Stimulated activated naive CD8-positive, alpha-beta T cell treated with anti-CD3 and anti-CD28 coated beads, Interleukin-15, Interleukin-2, amounts not matched to agents 100 ng/mL and 50 ng/mL, for 24 hours (primary cell): ENCODE measurements around the gene ACTG2.
A peak's percentile ranks its signal among the peaks of the same experiment; 100 is the strongest.
"Not testable (repeated sequence)": the region's sequence is repeated elsewhere in the genome, so short reads cannot be mapped to it uniquely, and the experiment has no call there.

Source experiments
- H3K27ac Mint-ChIP-seq: one replicate; pipeline ENCODE4 v1.8.0; 2021; ENCODE audit warnings: mild to moderate bottlenecking, mixed read lengths
- H3K27me3 Mint-ChIP-seq: one replicate; pipeline ENCODE4 v1.8.0; 2021; ENCODE audit warnings: mixed read lengths
- H3K36me3 Mint-ChIP-seq: one replicate; pipeline ENCODE4 v1.8.0; 2021; ENCODE audit warnings: low read depth, mixed read lengths
- H3K4me1 Mint-ChIP-seq: one replicate; pipeline ENCODE4 v1.8.0; 2021; ENCODE audit warnings: low read depth, mixed read lengths
- H3K4me3 Mint-ChIP-seq: one replicate; pipeline ENCODE4 v1.8.0; 2021; ENCODE audit warnings: mild to moderate bottlenecking, mixed read lengths
- H3K9me3 Mint-ChIP-seq: one replicate; pipeline ENCODE4 v1.8.0; 2021; ENCODE audit warnings: mixed read lengths

Gene ACTG2

GRCh38 chr2:73886357-73886756, 6.5 kb upstream of the ACTG2 start:
- no peaks in the 10 kb centered on the region for H3K36me3 Mint-ChIP-seq
- peak overlapping the region; percentile 56 for H3K4me3 Mint-ChIP-seq
- peak overlapping the region; percentile 90 for H3K27ac Mint-ChIP-seq
- H3K9me3 Mint-ChIP-seq, result peaks cover 4% of the 10 kb centered on the region
- H3K27me3 Mint-ChIP-seq, result peaks cover 4% of the 10 kb centered on the region
- peaks cover 30% of the 10 kb centered on the region for H3K4me1 Mint-ChIP-seq

- H3K4me1 Mint-ChIP-seq, result peaks cover 30% of the 10 kb centered on the region
- not testable (repeated sequence) for H3K9me3 Mint-ChIP-seq, H3K4me3 Mint-ChIP-seq, H3K36me3 Mint-ChIP-seq, H3K27me3 Mint-ChIP-seq
- peak overlapping the region; percentile 16 for H3K27ac Mint-ChIP-seq
These were observed 5.0 kb upstream of the ACTG2 start for GRCh38 chr2:73887596-73888353.

GRCh38 chr2:73888388-73888787, 4.4 kb upstream of the ACTG2 start:
- Mint-ChIP-seq H3K9me3 (peaks cover 4% of the 10 kb centered on the region), H3K36me3 (no peaks in the 10 kb centered on the region), H3K4me1 (peaks cover 30% of the 10 kb centered on the region), H3K27me3 (peaks cover 4% of the 10 kb centered on the region), H3K4me3 (no peak overlapping the region), H3K27ac (peak overlapping the region; percentile 58)

- Mint-ChIP-seq H3K4me3 (no peak overlapping the region), H3K36me3 (no peaks in the 10 kb centered on the region), H3K27ac (no peak overlapping the region), H3K4me1 (peaks cover 30% of the 10 kb centered on the region), H3K9me3 (peaks cover 4% of the 10 kb centered on the region), H3K27me3 (peaks cover 4% of the 10 kb centered on the region)
These were observed 3.6 kb upstream of the ACTG2 start for GRCh38 chr2:73889206-73889605.

- Mint-ChIP-seq H3K4me3 (no peak overlapping the region), H3K4me1 (peaks cover 38% of the 10 kb centered on the region), H3K9me3 (peaks cover 4% of the 10 kb centered on the region), H3K27me3 (no peaks in the 10 kb centered on the region), H3K27ac (no peak overlapping the region), H3K36me3 (no peaks in the 10 kb centered on the region)
These were observed 2.3 kb upstream of the ACTG2 start for GRCh38 chr2:73890301-73891092.

DNA sequence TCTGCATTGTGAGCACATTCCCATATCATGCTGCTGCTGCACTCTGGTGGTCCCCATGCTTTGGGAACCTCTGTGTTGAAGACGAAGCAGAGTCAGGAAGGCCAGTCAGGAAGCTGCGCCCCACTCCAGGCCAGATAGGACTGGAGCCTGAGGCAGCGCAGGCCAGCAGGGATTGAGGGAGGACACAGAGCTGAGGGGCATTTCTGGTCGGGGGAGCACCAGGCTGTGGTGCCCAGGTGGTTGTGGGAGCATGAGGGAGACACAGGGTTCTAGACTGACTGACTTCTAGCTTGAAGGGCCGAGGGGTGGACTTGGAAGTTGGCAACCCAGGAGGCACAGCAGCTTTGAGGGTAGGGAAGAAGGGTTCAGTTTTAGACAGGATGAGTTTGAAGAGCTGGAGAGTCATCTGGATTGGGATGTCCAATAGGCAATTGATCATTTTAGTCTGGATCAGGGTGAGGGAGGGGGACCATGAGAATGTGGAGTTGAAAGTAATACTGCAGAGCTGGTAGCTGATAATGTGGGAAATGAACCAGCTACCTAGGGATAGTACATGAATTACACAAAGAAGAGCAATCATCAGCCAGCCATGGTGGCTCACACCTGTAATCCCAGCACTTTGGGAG, 1.4 kb upstream of the ACTG2 start:
- Mint-ChIP-seq H3K4me3 (no peak overlapping the region), H3K9me3 (peaks cover 4% of the 10 kb centered on the region), H3K27me3 (no peaks in the 10 kb centered on the region), H3K27ac (no peak overlapping the region), H3K4me1 (peaks cover 38% of the 10 kb centered on the region), H3K36me3 (no peaks in the 10 kb centered on the region)

GRCh38 chr2:73893764-73894474, 1.1 kb downstream of the ACTG2 start:
- Mint-ChIP-seq H3K27me3 (no peaks in the 10 kb centered on the region), H3K27ac (peak overlapping the region; percentile 2), H3K4me3 (no peak overlapping the region), H3K4me1 (peaks cover 32% of the 10 kb centered on the region), H3K9me3 (no peaks in the 10 kb centered on the region), H3K36me3 (no peaks in the 10 kb centered on the region)

DNA sequence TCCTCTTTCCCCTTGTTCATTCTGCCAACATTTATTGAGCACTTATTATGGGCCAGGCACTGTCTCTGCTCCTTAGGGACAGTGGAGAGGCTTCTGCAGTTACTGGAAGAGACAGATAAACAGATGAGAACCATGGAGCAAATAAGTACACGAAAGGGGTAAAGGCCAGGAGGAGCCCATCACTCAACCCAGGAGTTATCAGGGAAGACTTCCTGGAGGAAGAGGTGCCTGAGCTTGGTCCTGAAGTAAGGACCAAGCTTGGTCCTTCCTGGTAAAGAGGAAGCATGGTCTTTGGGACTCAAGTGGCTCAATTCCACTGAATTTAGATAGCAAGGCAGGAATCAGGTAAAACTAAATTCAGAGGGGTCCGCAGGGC, 1.7 kb downstream of the ACTG2 start:
- no peaks in the 10 kb centered on the region for H3K36me3 Mint-ChIP-seq
- no peak overlapping the region for H3K27ac Mint-ChIP-seq
- H3K27me3 Mint-ChIP-seq, result no peaks in the 10 kb centered on the region
- H3K4me3 Mint-ChIP-seq, result no peak overlapping the region
- H3K9me3 Mint-ChIP-seq, result no peaks in the 10 kb centered on the region
- H3K4me1 Mint-ChIP-seq, result peaks cover 32% of the 10 kb centered on the region

GRCh38 chr2:73894877-73895276, 2.1 kb downstream of the ACTG2 start:
- Mint-ChIP-seq H3K36me3 (no peaks in the 10 kb centered on the region), H3K4me1 (peaks cover 32% of the 10 kb centered on the region), H3K4me3 (no peak overlapping the region), H3K9me3 (no peaks in the 10 kb centered on the region), H3K27ac (no peak overlapping the region), H3K27me3 (no peaks in the 10 kb centered on the region)

DNA sequence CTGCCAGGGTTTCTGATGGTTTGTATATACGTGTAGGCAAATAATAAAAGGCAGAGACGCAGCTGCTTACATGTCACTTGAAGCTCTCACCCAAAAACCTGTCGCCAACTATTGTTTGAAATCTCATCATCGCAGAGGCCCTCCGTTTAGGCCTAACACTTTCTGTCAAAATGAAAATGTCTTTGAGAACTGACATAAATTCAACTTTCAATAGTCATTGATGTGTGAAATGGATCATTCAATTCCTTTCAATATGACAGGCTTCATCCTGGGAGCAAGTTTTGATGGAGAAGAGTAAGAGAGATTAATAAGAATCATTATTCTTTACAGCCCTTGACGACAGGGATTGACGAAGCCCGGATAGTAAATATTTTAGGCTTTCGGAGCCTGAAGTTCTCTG, 2.7 kb downstream of the ACTG2 start:
- Mint-ChIP-seq H3K36me3 (no peaks in the 10 kb centered on the region), H3K4me1 (peaks cover 32% of the 10 kb centered on the region), H3K4me3 (no peak overlapping the region), H3K27ac (no peak overlapping the region), H3K27me3 (no peaks in the 10 kb centered on the region), H3K9me3 (no peaks in the 10 kb centered on the region)

DNA sequence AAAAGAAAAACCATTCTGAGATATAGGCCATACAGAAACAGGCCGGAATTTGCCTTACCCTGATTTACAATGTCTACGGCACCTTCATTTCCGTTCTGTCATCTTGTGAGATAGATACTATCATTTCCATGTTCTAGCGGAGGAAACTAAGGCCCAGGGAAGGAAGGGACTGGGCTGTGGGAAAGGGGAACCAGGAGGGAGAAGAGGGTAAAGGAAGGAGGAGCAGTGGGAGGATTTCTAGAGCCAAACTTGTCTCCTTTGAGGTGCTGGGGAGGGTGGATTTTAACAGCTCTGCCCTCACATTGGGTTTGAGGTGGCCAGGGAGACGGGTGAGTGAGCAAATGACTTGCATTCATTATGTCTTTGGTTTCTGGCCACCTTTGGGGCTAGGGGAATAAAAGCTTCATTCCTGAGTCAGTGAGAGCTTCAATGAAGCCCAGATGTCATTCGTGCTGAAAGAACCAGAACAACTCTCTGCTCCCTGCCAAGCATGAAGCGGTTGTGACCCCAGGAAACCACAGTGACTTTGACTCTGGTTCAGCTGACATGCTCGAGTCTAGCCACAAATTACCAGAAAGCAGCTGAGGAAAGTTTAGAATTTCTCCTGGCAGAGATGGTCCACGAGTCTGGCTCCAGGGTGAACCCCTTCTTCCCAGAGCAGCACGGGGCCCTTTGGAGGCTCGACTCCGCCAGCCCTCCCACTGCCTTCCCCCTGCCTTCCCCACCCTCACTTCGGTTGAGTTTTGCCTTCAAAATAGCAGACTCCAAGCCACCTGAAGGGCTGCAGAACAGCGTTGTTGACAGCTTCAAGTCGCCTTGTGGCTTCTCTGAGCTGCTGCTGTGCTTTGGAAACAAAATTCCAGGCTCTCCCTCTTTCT, 3.8 kb downstream of the ACTG2 start:
- no peaks in the 10 kb centered on the region for H3K27me3 Mint-ChIP-seq
- H3K4me1 Mint-ChIP-seq, result peaks cover 32% of the 10 kb centered on the region
- no peaks in the 10 kb centered on the region for H3K36me3 Mint-ChIP-seq
- peak overlapping the region; percentile 89 for H3K27ac Mint-ChIP-seq
- H3K4me3 Mint-ChIP-seq, result peak overlapping the region; percentile 51
- no peaks in the 10 kb centered on the region for H3K9me3 Mint-ChIP-seq

GRCh38 chr2:73897240-73897583, 4.4 kb downstream of the ACTG2 start:
- H3K27me3 Mint-ChIP-seq, result no peaks in the 10 kb centered on the region
- peaks cover 32% of the 10 kb centered on the region for H3K4me1 Mint-ChIP-seq
- no peaks in the 10 kb centered on the region for H3K9me3 Mint-ChIP-seq
- H3K27ac Mint-ChIP-seq, result peak overlapping the region; percentile 89
- no peak overlapping the region for H3K4me3 Mint-ChIP-seq
- no peaks in the 10 kb centered on the region for H3K36me3 Mint-ChIP-seq

- Mint-ChIP-seq H3K27me3 (no peaks in the 10 kb centered on the region), H3K9me3 (no peaks in the 10 kb centered on the region), H3K4me3 (no peak overlapping the region), H3K4me1 (peaks cover 32% of the 10 kb centered on the region), H3K36me3 (no peaks in the 10 kb centered on the region), H3K27ac (no peak overlapping the region)
These were observed 5.1 kb downstream of the ACTG2 start for GRCh38 chr2:73897934-73898333.

DNA sequence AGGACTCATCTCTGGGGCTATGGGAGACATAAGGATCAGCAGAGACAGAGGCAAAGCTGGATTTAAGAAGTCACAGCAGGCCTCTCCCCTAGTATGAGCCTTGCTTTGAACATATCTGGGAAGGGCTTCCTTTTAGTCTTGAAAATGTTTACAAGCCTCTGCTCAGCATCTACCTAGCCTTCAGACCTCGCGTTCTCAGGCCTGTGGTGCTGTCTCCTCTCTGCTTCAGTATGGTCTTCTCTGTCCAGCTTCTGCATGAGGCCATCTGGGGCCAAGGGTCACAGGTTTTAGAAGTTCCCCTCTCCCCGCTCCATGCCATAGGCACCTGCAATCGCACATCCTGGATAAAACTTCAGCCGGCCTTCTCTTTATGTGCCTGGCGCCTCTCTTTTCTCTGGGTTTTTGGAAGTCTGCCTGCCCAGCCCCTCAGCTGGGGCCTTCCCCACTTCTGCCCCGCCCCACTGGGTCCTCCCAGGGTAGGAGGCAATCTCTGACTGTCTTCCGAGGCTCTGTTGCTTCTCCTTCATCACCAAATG, 7.1 kb downstream of the ACTG2 start:
- Mint-ChIP-seq H3K27ac (no peak overlapping the region), H3K27me3 (no peaks in the 10 kb centered on the region)

More for the DNA sequence above, 7.1 kb downstream of the ACTG2 start:
- peaks cover 29% of the 10 kb centered on the region for H3K4me1 Mint-ChIP-seq
- no peak overlapping the region for H3K4me3 Mint-ChIP-seq
- H3K36me3 Mint-ChIP-seq, result no peaks in the 10 kb centered on the region
- no peaks in the 10 kb centered on the region for H3K9me3 Mint-ChIP-seq
